Endothelial cell of umbilical vein (primary cell): ENCODE results near the gene DDX49.
A peak's percentile ranks its signal among the peaks of the same experiment; 100 is the strongest.

Source experiments
- CTCF ChIP-seq, 2 donors: IDR thresholded peaks; 1 replicate in 1 of 2; 2 replicates in 1 of 2; pipeline ENCODE4 v1.5.1; 2011; ENCODE audit warnings: low read length in 2 of 2, mild to moderate bottlenecking in 2 of 2, moderate library complexity in 2 of 2, control low read depth in 1 of 2, inconsistent platforms in 1 of 2, low read depth in 1 of 2; ENCODE audit not compliant: insufficient read depth in 1 of 2; ENCODE audit errors: extremely low read depth in 1 of 2
- EZH2 ChIP-seq: IDR thresholded peaks from 2 replicates; pipeline ENCODE4 v1.6.1; 2012; ENCODE audit warnings: borderline replicate concordance, low read depth, mild to moderate bottlenecking, moderate library complexity, low read length, inconsistent platforms; ENCODE audit not compliant: severe bottlenecking
- FOS ChIP-seq: IDR thresholded peaks from 2 replicates; pipeline ENCODE4 v1.6.1; 2011; ENCODE audit warnings: mild to moderate bottlenecking, low read length, moderate library complexity, borderline replicate concordance; ENCODE audit not compliant: insufficient read depth
- GATA2 ChIP-seq: IDR thresholded peaks from 2 replicates; pipeline ENCODE4 v1.7.0; 2011; ENCODE audit warnings: low read depth, mild to moderate bottlenecking, moderate library complexity, mixed read lengths, low read length; ENCODE audit not compliant: insufficient read length, insufficient read depth
- JUN ChIP-seq: IDR thresholded peaks from 2 replicates; pipeline ENCODE4 v1.6.1; 2011; ENCODE audit warnings: borderline replicate concordance, low read depth; ENCODE audit not compliant: insufficient read length, insufficient read depth
- MYC ChIP-seq: IDR thresholded peaks from one replicate; pipeline ENCODE4 v1.6.1; 2011; ENCODE audit warnings: mild to moderate bottlenecking, low read depth, low read length
- POLR2A ChIP-seq: IDR thresholded peaks from 2 replicates; pipeline ENCODE4 v1.6.1; 2012; ENCODE audit warnings: low read depth, mild to moderate bottlenecking, control low read depth, low read length
- POLR2AphosphoS5 ChIP-seq: IDR thresholded peaks from 2 replicates; pipeline ENCODE4 v1.6.1; 2012; ENCODE audit warnings: low read depth, mild to moderate bottlenecking, control low read depth, low read length, moderate library complexity; ENCODE audit not compliant: insufficient read depth
- TF ChIP-seq, protein P1 (sequence below): IDR thresholded peaks from 2 replicates; pipeline ENCODE4 v1.6.1; 2011; ENCODE audit not compliant: insufficient read depth, insufficient read length

DNA sequence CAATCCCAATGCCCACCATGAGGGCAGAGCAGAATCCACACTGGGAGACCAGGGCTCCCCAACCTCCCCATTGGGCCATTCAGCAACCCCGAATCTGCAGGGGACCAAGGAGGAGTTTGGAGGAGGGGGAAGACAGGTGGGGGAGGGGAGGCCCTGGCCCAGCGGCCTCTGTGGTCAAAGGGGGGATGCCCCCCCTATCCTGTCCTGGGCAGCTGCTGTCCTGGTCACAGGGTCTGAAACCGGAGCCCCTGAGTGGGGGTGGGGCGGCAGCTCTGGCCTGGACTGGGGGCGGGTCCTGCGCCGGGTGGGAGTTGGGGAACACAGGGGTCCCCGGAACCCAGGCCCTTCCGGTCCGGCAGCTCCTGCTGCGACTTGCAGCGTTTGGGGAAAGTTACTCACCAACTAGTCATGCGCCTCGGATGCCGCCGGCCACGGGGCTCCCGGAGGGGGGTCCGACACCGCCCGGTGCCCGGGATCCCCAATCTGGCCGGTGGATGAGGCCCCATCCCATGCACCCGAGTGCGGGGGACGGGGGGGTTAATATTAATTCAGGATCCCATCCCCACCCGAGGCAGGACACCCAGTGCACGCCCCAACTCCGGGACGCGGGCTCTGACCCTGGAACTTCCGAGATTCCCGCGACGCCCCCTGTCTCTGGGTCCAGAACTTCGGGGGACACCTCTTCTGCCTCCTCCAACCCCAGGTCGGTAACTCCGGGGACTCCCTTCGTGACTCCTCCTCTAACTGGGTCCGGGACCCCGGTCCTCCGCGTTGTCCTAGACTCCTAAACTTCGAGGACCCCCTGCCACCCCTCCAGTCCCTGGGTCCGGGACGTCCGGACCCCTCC lies 20.6 kb downstream of the DDX49 start:
- no peak for TF ChIP-seq JUN
- no peak for TF ChIP-seq CTCF (IDR thresholded peaks at IDR 0.05; ENCODE audit: extremely low read depth in 1 of 2, insufficient read depth in 1 of 2, low read depth in 1 of 2, low read length in 2 of 2)
- no peak for TF ChIP-seq EZH2
- TF ChIP-seq, protein P1, sequence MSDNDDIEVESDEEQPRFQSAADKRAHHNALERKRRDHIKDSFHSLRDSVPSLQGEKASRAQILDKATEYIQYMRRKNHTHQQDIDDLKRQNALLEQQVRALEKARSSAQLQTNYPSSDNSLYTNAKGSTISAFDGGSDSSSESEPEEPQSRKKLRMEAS = no peak
- TF ChIP-seq POLR2A = peak; percentile 74
- no peak for TF ChIP-seq MYC
- TF ChIP-seq POLR2AphosphoS5 = peak; percentile 43
- TF ChIP-seq FOS = no peak
- no peak for TF ChIP-seq GATA2
